ENCODE data around the gene GAS2L1.
"Not testable (repeated sequence)": the region's sequence is repeated elsewhere in the genome, so short reads cannot be mapped to it uniquely, and the experiment has no call there.

GAS2L1 gene

DNA sequence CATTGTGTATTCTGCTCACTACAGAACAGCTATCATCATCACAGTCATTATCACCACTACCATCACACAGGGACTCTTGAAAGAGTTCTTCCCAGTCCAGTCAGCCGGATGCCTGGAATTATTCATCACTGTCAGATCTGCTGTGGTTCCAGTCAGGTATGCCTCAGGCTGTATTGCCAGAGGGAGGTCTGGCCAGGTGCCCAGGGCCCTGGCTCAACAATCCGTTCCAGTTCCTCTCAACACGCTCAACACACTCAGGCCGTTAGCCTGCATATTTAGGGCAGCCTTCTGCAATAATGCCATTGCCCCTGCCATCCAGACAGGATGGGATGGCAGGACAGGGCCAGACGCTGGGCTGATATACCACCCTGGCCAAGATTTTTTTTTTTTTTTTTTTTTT, 37.7 kb downstream of the GAS2L1 start:
- peak; percentile 7 for DNase-seq

DNA sequence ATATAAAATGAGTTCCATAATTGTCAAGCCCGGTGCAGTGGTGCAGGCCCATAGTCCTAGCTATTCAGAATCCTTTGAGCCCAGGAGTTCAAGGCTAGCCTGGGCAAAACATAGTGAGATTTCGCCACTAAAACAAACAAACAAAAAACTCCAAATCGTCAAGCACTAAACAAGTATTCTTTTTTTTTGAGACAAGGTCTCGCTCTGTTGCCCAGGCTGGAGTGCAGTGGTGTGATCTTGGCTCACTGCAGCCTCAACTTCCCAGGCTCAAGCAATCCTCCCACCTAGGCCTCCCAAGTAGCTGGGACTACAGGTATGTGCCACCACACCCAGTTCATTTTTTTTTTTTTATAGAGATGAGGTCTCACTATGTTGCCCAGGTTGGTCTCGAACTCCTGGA, 38.4 kb downstream of the GAS2L1 start:
- DNase-seq: not testable (repeated sequence)

DNA sequence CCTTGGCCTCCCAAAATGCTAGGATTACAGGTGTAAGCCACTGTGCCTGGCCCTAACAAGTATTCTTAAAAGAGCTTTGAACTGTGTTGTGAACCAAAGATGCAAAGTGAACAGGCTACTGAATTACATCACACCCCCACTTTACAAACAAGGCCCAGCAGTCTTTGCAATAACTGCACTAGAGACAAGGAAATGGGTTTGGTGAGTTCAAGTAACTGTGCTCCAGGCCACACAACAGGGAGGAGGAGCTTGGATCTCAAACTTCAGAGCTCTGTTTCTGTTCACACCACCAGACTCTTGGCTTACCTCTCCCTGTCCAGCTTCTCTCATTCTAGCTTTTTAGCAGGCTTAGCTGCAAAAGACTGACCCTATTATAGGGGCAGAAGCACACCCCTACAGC, 39.5 kb downstream of the GAS2L1 start:
- DNase-seq: no peak

DNA sequence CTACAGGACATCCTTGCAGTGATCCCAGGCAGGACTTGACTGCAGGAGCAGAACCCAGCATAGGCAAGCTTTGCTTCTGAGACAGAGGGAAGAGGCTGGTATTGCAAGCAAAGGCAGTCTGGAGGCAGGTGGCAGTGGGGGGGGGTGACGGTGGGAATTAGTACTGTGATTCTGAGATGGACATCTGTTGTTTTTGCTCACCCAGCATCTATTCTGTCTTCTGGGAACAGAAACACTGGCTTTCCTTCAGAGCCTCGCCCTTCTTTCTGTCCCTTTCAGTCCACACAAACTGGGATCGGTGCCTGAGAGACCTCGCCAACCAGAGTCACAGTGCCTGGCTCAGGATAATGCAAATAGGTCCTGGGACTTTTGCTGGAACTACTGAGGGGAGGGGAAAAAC, 40.2 kb downstream of the GAS2L1 start:
- DNase-seq: no peak

DNA sequence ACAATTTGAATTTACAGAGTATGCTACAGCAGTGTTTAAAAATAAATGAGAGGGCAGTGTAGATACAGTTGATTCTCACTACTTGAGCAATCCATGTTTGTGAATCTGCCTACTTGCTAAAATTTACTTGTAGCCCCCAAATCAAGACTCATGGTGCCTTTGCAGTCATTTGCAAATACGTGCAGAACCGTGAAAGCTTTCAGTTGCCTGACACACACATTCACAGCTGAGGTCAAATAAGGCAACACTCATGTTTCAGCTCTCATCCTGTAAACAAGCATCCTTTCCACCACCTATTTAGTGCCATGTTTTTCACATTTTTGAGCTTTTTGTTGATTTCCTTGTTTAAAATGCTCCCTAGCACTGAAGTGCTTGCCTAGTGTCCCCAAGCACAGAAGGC, 41.6 kb downstream of the GAS2L1 start:
- no peak for DNase-seq

DNA sequence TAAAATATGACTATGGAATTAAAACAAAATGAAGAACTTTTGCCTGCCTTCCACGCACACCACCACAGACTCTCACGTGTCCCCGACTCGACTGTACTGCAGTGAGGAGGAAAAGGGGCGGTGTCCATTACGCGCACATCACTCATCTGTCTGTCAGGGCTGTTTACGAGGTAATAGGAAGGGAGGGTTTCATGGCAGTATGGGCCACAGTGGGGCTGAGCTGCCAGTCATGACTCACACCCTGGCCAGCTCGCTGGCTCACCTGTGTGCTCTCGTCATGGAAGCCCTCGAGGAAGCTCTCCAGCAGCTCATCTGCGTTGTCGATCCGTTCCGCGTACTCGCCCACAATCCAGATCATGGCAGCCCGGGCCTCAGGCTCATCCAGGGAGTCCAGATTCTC, 42.5 kb downstream of the GAS2L1 start:
- no peak for DNase-seq

DNA sequence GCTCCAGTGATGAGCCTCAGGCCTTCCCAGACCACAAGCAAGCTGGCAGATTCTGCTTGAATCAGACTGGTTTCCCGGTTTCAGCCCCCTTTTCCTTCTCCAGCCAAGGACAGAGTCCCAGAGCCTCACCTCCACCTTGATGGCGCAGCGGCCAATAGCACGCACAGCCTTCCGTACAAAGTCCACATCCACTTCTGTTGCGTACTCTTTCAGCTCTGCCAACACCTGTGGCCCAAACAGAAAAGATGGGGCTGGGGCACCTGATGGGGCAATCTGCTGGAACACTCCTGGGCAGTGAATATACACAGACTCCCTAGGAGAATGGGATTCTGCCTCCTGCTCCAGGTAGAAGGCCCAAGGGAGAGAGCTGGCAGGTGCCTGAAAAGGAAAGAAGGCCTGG, 44.6 kb downstream of the GAS2L1 start:
- no peak for DNase-seq

DNA sequence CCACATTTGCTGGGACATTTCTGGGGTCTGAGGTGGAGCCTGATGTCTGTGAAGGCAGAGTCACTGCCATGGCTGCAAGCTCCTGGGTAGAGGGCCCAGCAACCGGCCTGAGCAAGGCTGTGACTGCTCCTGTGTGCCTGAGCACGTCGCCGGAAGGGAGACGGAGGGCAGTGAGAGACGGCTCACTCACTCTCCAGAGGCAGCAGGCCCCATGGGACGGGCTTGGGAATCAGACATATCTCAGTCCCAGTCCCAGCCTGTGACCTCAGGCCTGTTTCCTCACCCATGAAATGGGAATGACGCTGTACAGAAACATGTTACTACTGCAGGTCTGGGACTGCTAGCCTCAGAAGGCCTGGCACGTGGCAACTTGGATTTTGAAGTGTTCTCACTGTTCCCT, 45.4 kb downstream of the GAS2L1 start:
- DNase-seq: no peak

DNA sequence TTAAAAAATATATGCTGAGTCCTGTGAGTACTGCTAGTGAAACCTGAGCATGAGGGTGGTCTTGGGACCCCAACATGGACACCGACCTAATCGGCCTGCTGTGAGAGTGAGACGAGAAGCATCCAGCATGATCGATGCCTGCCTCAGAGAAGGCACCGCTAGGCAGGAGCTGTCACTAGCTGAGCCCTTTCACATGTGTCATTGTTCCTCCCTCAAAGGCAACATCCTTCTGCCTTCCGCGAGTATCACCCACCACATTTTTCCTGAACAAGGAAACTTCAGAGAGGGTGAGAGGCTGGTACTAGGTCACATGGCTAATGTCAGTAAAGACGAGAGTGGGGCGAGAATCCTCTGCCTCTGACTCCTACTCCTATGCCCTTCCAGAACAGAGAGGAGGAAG, 46.3 kb downstream of the GAS2L1 start:
- no peak for DNase-seq

DNA sequence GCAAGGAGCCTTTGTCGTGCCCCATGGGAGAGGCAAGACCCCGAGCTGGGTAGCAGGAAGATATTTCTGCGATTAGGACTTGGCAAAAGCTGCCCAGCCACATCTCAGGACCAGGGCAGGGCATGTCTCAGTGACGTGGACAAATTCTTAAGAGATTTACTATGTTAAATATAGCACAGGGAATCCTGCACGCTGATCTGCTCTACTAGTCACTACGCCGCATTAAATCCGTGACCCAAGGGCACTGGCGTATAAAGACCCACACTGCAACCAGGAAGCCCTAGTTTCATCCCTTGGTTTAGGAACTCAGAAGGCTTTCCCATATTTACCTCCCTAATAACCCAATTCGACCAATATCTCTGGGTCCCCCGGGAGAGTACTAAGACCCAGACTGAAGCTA, 46.8 kb downstream of the GAS2L1 start:
- DNase-seq: no peak

DNA sequence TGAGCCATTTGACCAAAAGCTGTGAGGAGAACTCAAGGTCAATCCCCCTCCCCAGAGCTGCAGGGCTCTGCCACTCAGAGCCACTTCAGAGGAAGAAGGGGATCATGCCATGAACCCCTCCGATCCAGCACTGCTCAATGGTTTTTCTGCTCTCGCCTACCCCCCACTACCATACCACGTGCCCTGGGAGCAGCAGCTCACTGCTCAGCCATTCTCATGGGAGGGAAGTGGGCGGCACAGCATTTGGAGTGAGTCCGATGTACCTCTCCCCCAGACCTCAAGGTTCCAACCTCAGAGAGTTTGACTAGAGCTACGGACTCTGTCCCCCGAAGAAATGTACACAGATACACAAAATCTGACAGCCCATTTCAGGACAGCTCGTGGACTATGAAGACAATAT, 47.4 kb downstream of the GAS2L1 start:
- DNase-seq: no peak

DNA sequence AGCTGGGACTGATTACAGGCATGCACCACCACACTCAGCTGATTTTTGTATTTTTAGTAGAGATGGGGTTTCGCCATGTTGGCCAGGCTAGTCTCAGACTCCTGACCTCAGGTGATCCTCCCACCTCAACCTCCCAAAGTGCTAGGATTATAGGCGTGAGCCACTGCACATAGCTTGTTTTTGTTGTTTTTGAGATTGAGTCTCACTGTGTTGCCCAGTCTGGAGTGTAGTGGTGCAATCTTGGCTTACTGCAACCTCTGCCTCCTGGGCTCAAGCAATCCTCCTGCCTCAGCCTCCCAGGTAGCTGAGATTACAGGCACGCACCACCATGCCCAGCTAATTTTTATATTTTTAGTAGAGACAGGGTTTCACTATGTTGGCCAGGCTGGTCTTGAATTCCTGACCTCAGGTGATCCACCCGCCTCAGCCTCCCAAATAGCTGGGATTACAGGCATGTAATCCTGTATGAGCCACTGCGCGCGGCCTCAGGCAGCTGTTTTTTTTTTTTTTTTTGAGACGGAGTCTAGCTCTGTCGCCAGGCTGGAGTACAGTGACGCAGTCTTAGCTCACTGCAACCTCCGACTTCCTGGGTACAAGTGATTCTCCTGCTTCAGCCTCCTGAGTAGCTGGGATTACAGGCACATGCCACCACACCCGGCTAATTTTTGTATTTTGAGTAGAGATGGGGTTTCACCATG, 50.9 kb downstream of the GAS2L1 start:
- DNase-seq: not testable (repeated sequence)

DNA sequence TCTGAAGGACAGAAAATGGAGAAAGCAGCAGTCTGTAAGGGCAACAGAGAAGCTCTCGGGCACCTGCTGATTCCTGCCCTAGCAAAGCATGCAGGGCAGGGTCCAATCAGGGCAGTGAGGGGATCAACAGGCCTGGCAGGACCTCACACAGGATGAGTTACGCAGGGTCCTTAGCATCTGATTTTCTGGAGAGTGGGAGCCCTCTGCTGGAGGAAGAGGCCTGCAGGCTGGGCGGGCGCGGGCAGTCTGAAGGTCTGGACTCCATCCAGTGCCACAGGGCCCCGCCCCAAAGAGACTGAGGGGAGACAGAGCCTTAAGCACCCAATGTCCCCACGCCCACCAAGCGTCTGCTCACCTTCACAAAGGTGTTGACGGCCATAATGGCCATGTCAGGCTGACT, 53.0 kb downstream of the GAS2L1 start:
- peak; percentile 12 for DNase-seq
